Central memory CD8-positive, alpha-beta T cell (primary cell): ENCODE measurements around the gene OSBPL6.

Experiments used
- ATAC-seq: fragments of 150-1000 bp; cut with Tn5 transposase; replicated peaks from 2 replicates; pipeline ENCODE4 v1.10.0; 2022; ENCODE audit warnings: mild to moderate bottlenecking, moderate FRiP score, moderate number of reproducible peaks; ENCODE audit not compliant: poor library complexity, severe bottlenecking; ENCODE audit errors: extremely low read depth
- DNase-seq, 2 donors: peaks; one replicate each; pipeline ENCODE4 v3.0.0; 2021; ENCODE audit warnings: low spot score in 2 of 2
- H3K27ac Mint-ChIP-seq: one replicate; pipeline ENCODE4 v1.8.0; 2022; ENCODE audit warnings: low read depth, mild to moderate bottlenecking, moderate library complexity, mixed read lengths
- H3K27me3 Mint-ChIP-seq: one replicate; pipeline ENCODE4 v1.8.0; 2022; ENCODE audit warnings: mixed read lengths
- H3K36me3 Mint-ChIP-seq: one replicate; pipeline ENCODE4 v1.8.0; 2022; ENCODE audit warnings: mild to moderate bottlenecking, moderate library complexity, mixed read lengths; ENCODE audit not compliant: insufficient read depth
- H3K4me1 Mint-ChIP-seq: one replicate; pipeline ENCODE4 v1.8.0; 2022; ENCODE audit warnings: mixed read lengths
- H3K4me3 Mint-ChIP-seq: one replicate; pipeline ENCODE4 v1.8.0; 2022; ENCODE audit warnings: mild to moderate bottlenecking, moderate library complexity, mixed read lengths
- H3K9me3 Mint-ChIP-seq: one replicate; pipeline ENCODE4 v1.8.0; 2022; ENCODE audit warnings: mixed read lengths

OSBPL6 gene

DNA sequence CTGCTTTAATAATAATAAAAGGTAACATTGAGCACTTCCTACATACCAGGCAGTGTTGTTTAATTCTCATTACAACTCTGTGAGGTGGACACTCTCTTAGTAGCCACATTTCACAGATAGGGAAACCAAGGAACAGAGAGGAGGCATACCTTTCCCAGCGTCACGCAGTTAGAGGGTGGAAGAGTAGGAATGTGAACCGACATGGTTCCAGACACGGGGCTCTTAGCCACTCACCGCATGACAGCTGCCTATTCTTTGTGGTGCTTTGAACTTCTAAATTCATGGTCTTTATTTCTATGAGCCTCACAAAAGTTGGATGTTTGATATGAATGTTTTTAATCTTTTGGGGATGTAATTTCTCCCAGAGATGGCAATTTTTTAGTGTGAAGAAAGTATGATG lies 76.0 kb downstream of the OSBPL6 start:
- no peaks in the 10 kb centered on the region for H3K4me1 Mint-ChIP-seq
- H3K9me3 Mint-ChIP-seq, result no peaks in the 10 kb centered on the region
- no peak overlapping the region for H3K4me3 Mint-ChIP-seq
- DNase-seq, result no peak
- H3K27ac Mint-ChIP-seq, result no peak overlapping the region
- H3K27me3 Mint-ChIP-seq, result peaks cover 9% of the 10 kb centered on the region
- no peak for ATAC-seq
- no peaks in the 10 kb centered on the region for H3K36me3 Mint-ChIP-seq

DNA sequence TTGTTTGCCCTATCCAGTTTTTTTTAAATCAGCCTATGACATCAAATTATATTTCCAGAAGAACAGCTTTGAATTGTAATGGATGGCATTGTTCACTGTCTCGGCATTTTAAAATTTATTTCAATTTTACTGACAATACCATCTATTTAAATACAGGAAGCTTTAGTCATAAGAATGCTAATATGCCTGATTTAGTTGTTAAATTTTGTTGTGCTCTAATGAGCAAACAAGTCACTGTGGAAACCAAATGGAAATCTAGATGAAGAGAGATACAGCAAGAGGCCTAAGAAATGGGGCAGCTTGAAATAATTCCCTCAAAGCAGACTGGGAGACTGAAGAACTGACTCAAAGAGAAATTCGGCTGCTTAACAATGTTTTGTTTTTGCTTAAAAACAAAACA lies 76.8 kb downstream of the OSBPL6 start:
- ATAC-seq, result no peak
- H3K9me3 Mint-ChIP-seq, result no peaks in the 10 kb centered on the region
- no peak overlapping the region for H3K4me3 Mint-ChIP-seq
- no peak overlapping the region for H3K27ac Mint-ChIP-seq
- H3K36me3 Mint-ChIP-seq, result no peaks in the 10 kb centered on the region
- peaks cover 15% of the 10 kb centered on the region for H3K27me3 Mint-ChIP-seq
- no peak for DNase-seq
- no peaks in the 10 kb centered on the region for H3K4me1 Mint-ChIP-seq

DNA sequence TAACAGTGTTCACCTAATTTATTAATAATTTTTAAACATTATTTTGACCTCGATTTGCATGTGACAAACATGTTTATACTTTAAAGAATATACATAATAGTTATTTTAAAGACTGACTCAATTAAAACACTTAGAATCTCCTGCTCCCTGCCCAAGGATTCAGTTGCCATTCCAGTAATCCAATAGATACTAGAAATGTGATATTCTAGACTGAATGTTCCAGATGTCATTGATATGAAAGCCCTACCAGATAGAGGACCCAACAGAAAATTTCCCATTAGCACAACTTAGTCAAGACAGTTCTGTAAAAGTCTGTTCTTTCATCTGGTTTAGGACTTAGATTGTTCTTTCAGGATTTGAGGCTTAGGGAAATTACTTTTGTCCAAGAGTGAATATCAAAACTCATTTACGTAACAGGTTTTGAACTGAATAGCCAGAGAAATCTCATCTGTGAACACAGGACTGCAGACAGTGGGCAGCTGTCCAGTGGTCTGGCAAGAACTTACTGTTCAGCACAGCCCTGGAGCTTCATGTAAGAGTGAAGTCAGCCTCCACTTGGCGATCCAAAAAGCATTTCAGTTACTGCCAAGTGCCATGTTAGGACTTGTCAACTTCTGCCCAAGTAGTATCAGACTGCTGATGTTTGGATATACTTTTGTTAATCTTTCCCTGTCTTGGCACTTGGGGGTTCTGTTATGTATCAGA lies 77.5 kb downstream of the OSBPL6 start:
- no peak for DNase-seq
- Mint-ChIP-seq H3K36me3 (no peaks in the 10 kb centered on the region), H3K4me1 (no peaks in the 10 kb centered on the region), H3K4me3 (no peak overlapping the region), H3K27me3 (peaks cover 21% of the 10 kb centered on the region), H3K9me3 (no peaks in the 10 kb centered on the region), H3K27ac (no peak overlapping the region)
- ATAC-seq, result no peak

DNA sequence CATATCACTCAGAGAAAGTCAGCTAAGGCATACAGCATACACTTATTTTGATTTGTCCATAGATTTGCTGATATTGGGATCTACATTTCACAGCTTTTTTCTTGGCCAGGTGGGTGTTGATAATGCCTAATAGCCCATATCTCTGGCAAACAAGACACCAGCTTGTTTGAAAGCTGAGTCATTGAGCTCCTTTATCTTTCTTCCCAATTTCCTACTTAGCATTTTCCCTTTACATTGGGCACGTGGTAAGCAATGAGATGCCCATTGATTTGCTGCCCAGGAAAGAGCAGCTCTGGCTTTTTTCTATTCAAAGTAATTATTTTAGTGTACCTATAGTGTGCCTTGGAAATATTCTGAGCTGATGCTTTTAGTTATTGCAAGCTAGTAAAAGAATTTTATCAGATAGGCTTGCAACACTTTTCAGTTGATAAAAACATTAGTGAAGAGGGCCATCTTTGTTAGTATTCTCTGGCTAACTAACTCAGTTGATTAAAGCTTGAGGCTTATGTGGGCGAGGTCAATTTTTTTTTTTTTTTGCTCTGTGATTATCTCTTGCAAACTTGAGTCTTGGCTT lies 79.6 kb downstream of the OSBPL6 start:
- no peaks in the 10 kb centered on the region for H3K9me3 Mint-ChIP-seq
- no peak for ATAC-seq
- peaks cover 41% of the 10 kb centered on the region for H3K27me3 Mint-ChIP-seq
- H3K4me3 Mint-ChIP-seq, result no peak overlapping the region
- no peak for DNase-seq
- no peaks in the 10 kb centered on the region for H3K36me3 Mint-ChIP-seq
- no peaks in the 10 kb centered on the region for H3K4me1 Mint-ChIP-seq
- H3K27ac Mint-ChIP-seq, result no peak overlapping the region

DNA sequence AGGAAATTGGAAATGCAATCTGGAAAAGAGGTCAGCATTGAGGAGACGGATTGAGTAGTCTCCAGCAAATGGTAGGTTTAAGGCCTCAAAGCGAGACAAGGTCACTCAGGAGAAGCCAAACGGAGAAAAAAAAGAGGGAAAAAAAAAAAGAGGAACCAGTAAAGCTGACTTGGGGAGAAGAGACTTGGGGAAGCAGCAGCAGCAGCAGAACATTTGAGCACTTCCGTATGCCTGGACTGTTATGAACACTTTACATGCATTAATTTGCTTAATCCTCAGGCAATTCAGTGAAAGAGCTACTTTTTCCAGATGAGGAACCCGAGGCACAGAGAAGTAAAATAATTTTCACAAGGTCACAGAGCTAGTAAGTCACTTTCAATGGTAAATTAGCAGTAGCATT lies 81.3 kb downstream of the OSBPL6 start:
- DNase-seq, result no peak
- H3K36me3 Mint-ChIP-seq, result no peaks in the 10 kb centered on the region
- peaks cover 48% of the 10 kb centered on the region for H3K27me3 Mint-ChIP-seq
- H3K4me3 Mint-ChIP-seq, result no peak overlapping the region
- no peaks in the 10 kb centered on the region for H3K4me1 Mint-ChIP-seq
- H3K9me3 Mint-ChIP-seq, result no peaks in the 10 kb centered on the region
- no peak for ATAC-seq
- no peak overlapping the region for H3K27ac Mint-ChIP-seq

DNA sequence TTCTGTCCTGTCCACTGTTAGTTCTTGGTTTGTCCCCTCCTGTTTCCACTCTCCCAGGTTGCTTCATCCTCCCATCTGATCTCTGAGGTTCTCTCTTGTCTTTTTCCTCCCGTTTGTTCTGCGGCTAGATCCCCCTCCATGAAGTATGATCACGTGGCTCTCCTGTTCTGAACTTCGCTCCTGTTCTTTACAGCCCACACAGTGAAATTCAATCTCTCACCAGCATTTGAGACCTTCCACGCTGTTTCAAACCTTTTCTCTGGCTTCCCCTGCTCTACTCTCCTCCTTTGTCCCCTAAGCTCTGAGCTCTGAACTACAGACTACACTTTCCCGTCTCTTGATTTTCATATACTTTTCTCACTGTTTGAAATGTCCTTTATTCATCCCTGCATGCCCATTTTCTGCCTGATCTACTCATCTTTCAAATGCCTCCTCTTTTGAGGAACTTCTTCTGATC lies 83.5 kb downstream of the OSBPL6 start:
- no peaks in the 10 kb centered on the region for H3K9me3 Mint-ChIP-seq
- H3K27ac Mint-ChIP-seq, result no peak overlapping the region
- H3K4me3 Mint-ChIP-seq, result no peak overlapping the region
- no peaks in the 10 kb centered on the region for H3K4me1 Mint-ChIP-seq
- ATAC-seq, result no peak
- H3K36me3 Mint-ChIP-seq, result peaks cover 2% of the 10 kb centered on the region
- DNase-seq, result no peak
- H3K27me3 Mint-ChIP-seq, result peaks cover 48% of the 10 kb centered on the region

DNA sequence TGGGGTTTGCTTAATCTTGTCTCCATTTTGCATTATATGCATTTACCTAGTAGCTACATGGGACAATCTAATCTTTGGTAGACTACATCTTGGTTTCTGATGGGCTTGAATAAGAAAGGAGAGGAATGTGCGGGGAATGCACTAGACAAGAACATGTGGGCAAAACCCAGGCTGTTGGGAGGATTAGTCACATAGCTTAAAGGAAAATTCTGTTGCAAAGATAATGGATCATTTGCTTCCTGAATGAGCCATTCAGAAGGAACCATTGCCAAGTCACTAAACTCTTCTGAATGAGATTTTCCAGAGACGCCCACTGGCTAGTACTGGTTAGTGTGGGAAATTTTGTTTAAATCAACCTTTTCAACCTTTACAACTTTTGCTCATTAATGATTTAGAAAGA lies 84.8 kb downstream of the OSBPL6 start:
- DNase-seq (no peak), ATAC-seq (no peak)
- H3K9me3 Mint-ChIP-seq, result no peaks in the 10 kb centered on the region
- H3K27me3 Mint-ChIP-seq, result peaks cover 48% of the 10 kb centered on the region
- H3K4me3 Mint-ChIP-seq, result no peak overlapping the region
- H3K4me1 Mint-ChIP-seq, result no peaks in the 10 kb centered on the region
- peaks cover 2% of the 10 kb centered on the region for H3K36me3 Mint-ChIP-seq
- no peak overlapping the region for H3K27ac Mint-ChIP-seq

DNA sequence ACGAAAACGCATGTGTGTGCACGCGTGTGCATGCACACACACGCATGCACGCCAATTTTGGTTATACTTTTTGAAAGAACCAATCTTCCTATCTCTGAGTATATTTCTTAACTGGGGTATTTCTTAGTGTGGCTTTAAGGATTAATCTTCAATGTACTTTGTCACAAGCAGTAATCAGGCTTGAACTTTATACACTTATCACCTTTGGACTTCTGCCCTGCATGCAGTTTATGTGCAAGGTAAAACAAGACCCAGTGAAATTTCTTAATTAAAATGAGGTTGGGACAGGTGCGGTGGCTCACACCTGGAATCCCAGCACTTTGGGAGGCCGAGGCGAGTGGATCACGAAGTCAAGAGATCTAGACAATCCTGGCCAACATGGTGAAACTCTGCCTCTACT lies 85.3 kb downstream of the OSBPL6 start:
- Mint-ChIP-seq H3K4me1 (no peaks in the 10 kb centered on the region), H3K4me3 (no peak overlapping the region), H3K36me3 (peaks cover 2% of the 10 kb centered on the region), H3K27me3 (peaks cover 46% of the 10 kb centered on the region), H3K27ac (no peak overlapping the region), H3K9me3 (no peaks in the 10 kb centered on the region)
- DNase-seq, result no peak
- ATAC-seq, result no peak

DNA sequence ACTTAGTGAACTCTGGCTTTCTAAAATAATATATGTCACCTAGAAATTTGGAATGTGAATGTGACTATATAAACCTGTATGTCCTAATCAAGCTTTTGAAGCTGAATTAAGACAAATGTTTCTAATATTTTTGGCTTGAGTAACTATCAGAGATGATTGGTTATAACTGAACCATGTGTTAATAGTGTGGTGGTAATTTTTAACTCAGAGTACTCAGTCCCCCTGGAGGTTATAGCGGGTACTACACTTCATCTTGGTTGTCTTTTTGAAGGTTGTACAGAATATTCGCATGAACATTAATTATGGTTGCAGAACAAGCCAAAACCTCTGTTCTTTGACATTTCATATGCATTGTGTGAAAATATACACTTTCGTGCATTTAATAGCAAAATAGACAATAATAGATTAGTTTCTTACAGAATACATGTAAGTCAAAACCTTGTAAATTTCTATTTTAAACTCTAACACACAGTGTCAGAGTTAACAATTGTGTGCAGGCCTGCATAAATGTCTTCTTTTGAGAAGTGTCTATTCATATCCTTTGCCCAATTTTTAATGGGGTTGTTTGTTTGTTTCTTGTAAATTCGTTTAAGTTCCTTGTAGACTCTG lies 86.0 kb downstream of the OSBPL6 start:
- ATAC-seq (peak; percentile 36), DNase-seq (no peak)
- Mint-ChIP-seq H3K36me3 (peaks cover 2% of the 10 kb centered on the region), H3K27ac (no peak overlapping the region), H3K4me1 (no peaks in the 10 kb centered on the region), H3K27me3 (peaks cover 39% of the 10 kb centered on the region), H3K4me3 (no peak overlapping the region), H3K9me3 (no peaks in the 10 kb centered on the region)

DNA sequence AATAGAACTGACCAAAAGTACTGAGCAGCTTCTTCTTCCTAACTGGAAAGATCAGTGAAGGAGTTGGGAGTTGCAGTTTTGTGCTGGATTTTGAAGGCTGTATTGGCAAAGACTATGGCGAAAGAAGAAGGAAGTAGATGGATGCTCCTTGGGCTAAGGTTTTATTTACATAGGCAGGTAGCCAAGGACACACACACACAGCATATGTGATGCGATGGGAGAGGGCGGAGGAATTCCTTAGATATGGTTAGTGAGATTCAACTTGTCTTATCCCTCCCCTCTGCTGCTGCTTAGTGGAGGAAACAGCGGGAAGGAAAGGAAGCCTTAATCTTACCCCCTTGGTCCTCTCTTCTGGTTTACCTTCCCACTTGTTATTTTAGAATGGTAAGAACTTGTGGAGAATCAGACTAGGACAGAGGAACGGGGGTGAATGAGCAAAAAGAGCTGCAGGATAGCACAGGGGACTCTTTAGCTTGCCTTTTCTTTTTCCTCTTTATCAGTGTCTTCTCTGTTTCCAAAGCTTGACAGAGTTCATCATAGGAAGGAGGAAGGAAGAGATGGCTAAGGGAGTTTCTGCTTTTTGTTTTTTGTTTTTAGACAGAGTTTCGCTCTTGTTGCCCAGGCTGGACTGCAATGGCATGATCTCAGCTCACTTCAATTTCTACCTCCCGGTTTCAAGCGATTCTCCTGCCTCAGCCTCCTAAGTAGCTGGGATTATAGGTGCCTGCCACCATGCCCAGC lies 87.9 kb downstream of the OSBPL6 start:
- H3K4me3 Mint-ChIP-seq, result no peak overlapping the region
- peaks cover 2% of the 10 kb centered on the region for H3K36me3 Mint-ChIP-seq
- ATAC-seq, result no peak
- no peak overlapping the region for H3K27ac Mint-ChIP-seq
- peaks cover 23% of the 10 kb centered on the region for H3K27me3 Mint-ChIP-seq
- no peaks in the 10 kb centered on the region for H3K9me3 Mint-ChIP-seq
- no peak for DNase-seq
- H3K4me1 Mint-ChIP-seq, result no peaks in the 10 kb centered on the region

DNA sequence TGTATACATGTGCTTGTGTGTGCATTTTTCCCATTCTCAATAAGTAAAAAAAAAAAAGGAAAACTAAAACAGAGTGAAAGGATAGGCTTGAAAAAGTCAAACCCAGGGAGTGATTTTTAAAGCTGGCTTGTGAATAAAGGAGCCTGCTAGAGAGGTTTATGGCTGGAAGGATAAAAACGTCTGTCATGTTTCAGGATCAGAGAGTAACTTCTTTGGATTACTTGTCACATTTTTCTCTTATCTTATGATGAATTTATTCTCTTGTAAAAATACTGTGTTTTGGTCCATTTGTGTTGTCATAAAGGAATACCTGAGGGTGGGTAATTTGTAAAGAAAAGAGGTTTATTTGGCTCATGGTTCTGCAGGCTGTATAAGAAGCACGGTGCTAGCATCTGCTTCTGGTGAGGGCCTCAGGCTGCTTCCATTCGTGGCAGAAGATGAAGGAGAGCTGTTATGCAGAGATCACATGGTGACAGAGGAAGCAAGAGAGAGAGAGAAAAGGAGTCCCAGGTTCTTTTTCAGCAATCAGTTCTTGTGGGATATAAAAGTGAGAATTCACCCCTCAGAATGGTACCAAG lies 89.1 kb downstream of the OSBPL6 start:
- Mint-ChIP-seq H3K4me3 (no peak overlapping the region), H3K27me3 (peaks cover 11% of the 10 kb centered on the region), H3K9me3 (no peaks in the 10 kb centered on the region), H3K27ac (no peak overlapping the region), H3K4me1 (no peaks in the 10 kb centered on the region), H3K36me3 (peaks cover 2% of the 10 kb centered on the region)
- DNase-seq (no peak), ATAC-seq (no peak)

DNA sequence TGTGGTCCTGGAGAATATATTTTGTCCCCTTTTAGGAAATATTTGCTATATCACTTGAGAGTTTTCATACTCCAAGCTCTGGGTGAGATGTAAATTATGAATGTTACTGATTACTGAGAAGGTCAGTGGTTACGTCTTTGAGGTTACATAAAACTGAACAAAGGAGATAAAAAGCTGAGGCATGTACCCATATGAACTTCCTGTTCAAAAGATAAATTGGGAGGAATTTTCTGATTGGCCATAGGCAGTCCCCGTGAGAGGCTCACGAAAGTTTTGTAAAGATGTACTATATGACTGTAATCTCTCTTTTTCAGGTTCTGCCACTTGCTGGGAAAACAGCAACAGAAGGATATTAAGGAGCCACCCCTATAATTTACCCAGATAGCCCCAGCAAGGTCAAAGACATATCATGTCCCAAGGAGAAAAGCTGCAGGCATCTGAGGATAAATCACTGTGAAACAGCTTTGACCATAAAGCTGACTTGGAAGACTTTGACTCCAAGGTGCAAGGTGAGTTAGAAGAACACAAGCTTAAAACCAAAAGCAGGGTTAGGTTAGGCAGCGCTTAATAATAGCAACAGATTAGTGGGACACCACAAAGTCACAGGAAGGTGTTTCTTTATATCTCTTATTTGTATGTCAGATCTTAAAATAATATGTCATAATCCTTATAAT lies 90.4 kb downstream of the OSBPL6 start:
- DNase-seq (no peak), ATAC-seq (no peak)
- no peaks in the 10 kb centered on the region for H3K9me3 Mint-ChIP-seq
- no peak overlapping the region for H3K4me3 Mint-ChIP-seq
- H3K36me3 Mint-ChIP-seq, result peaks cover 2% of the 10 kb centered on the region
- peaks cover 9% of the 10 kb centered on the region for H3K27me3 Mint-ChIP-seq
- no peak overlapping the region for H3K27ac Mint-ChIP-seq
- no peaks in the 10 kb centered on the region for H3K4me1 Mint-ChIP-seq
